ENCODE results near the gene ETF1. TPM values are rescaled to one million over a fixed set of nuclear protein-coding genes. Genes with fewer than 3 reads are reported as not detected.

Gene ETF1
- total RNA-seq, 6 experiments from 2014 or later = 133 to 153 (median 148) TPM

DNA sequence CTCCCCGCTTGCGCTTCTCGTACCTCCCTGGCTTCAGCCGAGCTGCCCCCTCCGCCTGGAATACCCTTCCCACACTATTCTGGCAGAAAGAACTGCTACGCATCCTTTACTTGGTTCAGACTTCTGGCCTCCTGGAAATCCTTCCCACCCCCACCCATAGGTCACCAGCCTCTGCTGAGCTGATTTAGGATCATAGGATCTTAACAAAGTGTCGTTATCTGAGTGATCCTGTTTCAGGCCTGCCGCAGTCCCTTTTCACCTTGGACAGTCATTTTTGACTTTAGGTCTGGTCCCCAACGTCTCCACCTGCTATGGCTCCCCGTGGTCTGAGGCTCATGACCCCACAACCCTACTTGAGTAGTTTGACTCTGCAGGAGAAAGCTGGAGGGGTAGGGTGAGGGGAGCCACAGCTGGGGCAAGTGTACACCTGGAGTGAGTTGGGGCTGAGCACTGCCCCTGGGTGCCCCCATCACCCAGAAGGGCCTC, 50.4 kb downstream of the ETF1 start:
- H3K36me3 Mint-ChIP-seq (ENCODE audit: low read depth) = no peaks in the 10 kb centered on the region
- H3K4me1 Mint-ChIP-seq (ENCODE audit: low read depth) = peaks cover 33% of the 10 kb centered on the region
- peak overlapping the region; percentile 81 for H3K27ac Mint-ChIP-seq
- TF ChIP-seq, protein P1, sequence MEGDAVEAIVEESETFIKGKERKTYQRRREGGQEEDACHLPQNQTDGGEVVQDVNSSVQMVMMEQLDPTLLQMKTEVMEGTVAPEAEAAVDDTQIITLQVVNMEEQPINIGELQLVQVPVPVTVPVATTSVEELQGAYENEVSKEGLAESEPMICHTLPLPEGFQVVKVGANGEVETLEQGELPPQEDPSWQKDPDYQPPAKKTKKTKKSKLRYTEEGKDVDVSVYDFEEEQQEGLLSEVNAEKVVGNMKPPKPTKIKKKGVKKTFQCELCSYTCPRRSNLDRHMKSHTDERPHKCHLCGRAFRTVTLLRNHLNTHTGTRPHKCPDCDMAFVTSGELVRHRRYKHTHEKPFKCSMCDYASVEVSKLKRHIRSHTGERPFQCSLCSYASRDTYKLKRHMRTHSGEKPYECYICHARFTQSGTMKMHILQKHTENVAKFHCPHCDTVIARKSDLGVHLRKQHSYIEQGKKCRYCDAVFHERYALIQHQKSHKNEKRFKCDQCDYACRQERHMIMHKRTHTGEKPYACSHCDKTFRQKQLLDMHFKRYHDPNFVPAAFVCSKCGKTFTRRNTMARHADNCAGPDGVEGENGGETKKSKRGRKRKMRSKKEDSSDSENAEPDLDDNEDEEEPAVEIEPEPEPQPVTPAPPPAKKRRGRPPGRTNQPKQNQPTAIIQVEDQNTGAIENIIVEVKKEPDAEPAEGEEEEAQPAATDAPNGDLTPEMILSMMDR (IDR thresholded peaks at IDR 0.05) = no peak
- H3K27me3 Mint-ChIP-seq (ENCODE audit: insufficient read depth) = peaks cover 2% of the 10 kb centered on the region; the same call in 1 of the 2 replicates
- no peak for DNase-seq
- no peaks in the 10 kb centered on the region for H3K9me3 Mint-ChIP-seq
- H3K4me3 Mint-ChIP-seq = peak overlapping the region; percentile 91

DNA sequence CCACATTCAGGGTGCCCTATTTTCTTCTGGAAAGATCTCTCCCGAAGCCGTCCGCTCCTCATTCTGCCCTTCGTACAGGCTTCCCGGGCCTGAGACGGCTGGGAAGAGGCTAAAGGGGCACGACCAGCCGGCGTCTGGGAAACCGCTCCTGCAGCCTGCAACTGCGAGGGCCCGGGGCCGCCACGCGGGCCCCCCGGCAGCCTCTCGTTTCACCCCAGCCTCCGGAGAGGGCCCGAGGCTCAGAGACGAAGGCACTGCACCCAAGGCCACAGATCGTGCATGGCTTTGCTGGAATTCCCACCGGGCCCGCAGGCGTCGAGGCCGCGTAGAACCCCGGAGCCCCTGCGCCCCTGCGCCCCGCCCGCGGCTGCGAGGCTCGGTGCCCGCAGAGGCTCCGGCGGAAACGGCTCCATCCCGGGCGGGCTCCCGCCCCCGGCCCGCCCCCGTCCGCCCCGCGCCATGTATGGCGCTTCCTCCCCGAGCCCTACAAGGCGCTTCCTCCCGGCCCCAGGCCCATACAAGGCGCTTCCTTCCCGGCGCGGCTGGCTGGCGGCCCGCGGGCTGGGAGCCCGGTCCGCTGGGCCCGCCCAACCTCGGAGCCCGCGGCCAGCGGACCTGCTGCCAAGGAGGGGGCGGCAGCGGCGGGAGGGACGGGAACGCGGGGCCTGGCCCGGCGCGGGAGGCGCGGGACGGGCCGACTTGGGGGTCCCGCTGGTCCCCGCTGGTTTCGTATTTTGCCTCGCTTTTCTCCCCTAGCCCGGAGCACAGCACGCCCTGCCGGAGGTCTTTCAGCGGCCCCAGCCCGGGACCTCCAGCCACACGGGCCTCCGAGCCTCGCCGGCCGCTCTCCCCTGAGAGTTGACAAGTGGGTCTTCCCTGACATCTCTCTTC, 51.1 kb downstream of the ETF1 start:
- Mint-ChIP-seq H3K4me1 (ENCODE audit: low read depth) (peaks cover 37% of the 10 kb centered on the region), H3K27ac (peak overlapping the region; percentile 81), H3K27me3 (ENCODE audit: insufficient read depth) (peaks cover 2% of the 10 kb centered on the region; the same call in 1 of the 2 replicates), H3K4me3 (peak overlapping the region; percentile 91), H3K9me3 (no peaks in the 10 kb centered on the region), H3K36me3 (ENCODE audit: low read depth) (no peaks in the 10 kb centered on the region)
- TF ChIP-seq, protein P1 (IDR thresholded peaks at IDR 0.05) = no peak
- peak; percentile 85 for DNase-seq

DNA sequence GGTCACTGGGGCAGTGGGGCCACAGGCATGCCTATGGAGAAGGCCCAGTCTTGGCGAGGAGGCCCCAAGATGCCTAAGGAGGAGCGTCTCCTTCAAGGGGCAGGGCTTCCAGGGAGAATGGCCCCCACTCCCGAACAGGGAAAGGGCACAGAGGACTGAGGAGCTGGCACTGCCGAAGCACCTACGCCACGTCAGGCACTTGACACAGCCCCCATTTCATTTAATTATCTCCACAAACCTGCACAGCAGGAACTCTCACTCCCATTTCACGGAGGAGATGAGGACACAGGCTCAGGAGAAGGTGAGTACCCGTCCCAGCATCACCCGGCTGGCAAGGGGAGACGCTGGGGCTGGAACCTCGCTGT, 51.8 kb downstream of the ETF1 start:
- Mint-ChIP-seq H3K4me1 (ENCODE audit: low read depth) (peaks cover 42% of the 10 kb centered on the region), H3K4me3 (peak overlapping the region; percentile 33; the same call in 1 of the 2 replicates), H3K36me3 (ENCODE audit: low read depth) (no peaks in the 10 kb centered on the region), H3K9me3 (no peaks in the 10 kb centered on the region), H3K27ac (no peak overlapping the region), H3K27me3 (ENCODE audit: insufficient read depth) (peaks cover 2% of the 10 kb centered on the region; the same call in 1 of the 2 replicates)
- DNase-seq = no peak
- TF ChIP-seq, protein P1 (IDR thresholded peaks at IDR 0.05) = no peak

DNA sequence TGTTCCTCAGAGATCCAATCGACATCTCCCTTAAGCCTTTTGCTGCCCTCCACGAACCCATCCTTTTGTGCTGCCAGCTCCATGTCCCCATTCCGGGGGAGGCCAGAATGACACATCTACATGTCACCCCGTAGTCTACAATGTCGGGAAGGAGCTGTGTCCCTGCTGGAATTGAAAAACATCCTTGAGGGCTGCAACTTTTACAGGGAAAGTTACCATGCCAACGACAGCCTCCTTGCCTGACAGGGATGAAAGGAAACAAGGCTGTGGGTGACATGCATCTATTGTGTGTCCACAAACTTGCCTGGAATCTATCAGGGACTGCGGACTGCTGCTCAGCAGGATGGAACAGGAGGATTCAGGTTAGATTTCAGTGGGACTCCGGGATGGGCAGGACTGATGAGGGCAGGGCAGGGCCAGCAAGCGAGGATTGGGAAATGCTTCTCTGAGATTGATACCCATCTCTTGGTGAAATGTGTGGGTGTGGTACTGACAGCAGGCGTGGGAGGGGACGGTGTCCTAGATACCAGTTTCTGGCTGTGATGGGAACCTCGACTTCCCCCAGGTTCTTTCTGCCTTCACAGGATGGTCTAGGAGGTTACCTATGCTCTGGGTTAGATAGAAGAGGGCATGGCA, 52.3 kb downstream of the ETF1 start:
- H3K4me3 Mint-ChIP-seq = peak overlapping the region; percentile 33; the same call in 1 of the 2 replicates
- H3K27me3 Mint-ChIP-seq (ENCODE audit: insufficient read depth) = peaks cover 2% of the 10 kb centered on the region; the same call in 1 of the 2 replicates
- no peaks in the 10 kb centered on the region for H3K9me3 Mint-ChIP-seq
- TF ChIP-seq, protein P1 (IDR thresholded peaks at IDR 0.05) = no peak
- H3K36me3 Mint-ChIP-seq (ENCODE audit: low read depth) = no peaks in the 10 kb centered on the region
- H3K27ac Mint-ChIP-seq = no peak overlapping the region
- peaks cover 42% of the 10 kb centered on the region for H3K4me1 Mint-ChIP-seq (ENCODE audit: low read depth)
- DNase-seq = no peak

DNA sequence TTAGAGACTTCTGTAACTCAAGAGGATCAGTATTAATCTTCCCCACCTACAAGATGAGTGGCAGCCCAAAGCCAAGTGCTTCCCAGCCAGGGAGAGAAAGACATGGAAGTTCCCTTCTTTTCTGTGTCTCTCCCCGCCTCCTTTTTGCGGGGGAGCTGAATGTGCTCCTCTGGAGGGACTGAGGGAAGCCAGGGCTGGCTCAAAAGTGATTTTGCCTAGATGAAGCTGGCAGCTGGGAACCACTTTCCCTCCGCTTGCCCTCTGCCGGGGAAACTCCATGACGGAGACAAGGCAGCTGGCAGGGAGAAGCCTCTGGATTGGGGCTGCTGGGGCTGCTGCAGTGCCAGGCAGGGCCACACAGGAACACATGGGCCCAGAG, 53.4 kb downstream of the ETF1 start:
- H3K27me3 Mint-ChIP-seq (ENCODE audit: insufficient read depth) = no peaks in the 10 kb centered on the region; the same call in 1 of the 2 replicates
- H3K4me1 Mint-ChIP-seq (ENCODE audit: low read depth) = peaks cover 35% of the 10 kb centered on the region
- H3K27ac Mint-ChIP-seq = no peak overlapping the region
- H3K4me3 Mint-ChIP-seq = no peak overlapping the region
- DNase-seq = no peak
- H3K36me3 Mint-ChIP-seq (ENCODE audit: low read depth) = no peaks in the 10 kb centered on the region
- TF ChIP-seq, protein P1 (IDR thresholded peaks at IDR 0.05) = no peak
- H3K9me3 Mint-ChIP-seq = no peaks in the 10 kb centered on the region

Data from HFFc6 (cell line).